HG03039 (cell line): ENCODE results near the gene HDAC7.

ENCODE experiments used
- ATAC-seq: cut with Tn5 transposase; IDR thresholded peaks from one replicate; pipeline ENCODE4 v1.9.1; 2021; ENCODE audit warnings: mild to moderate bottlenecking, moderate library complexity; ENCODE audit not compliant: unreplicated experiment

Gene HDAC7

DNA sequence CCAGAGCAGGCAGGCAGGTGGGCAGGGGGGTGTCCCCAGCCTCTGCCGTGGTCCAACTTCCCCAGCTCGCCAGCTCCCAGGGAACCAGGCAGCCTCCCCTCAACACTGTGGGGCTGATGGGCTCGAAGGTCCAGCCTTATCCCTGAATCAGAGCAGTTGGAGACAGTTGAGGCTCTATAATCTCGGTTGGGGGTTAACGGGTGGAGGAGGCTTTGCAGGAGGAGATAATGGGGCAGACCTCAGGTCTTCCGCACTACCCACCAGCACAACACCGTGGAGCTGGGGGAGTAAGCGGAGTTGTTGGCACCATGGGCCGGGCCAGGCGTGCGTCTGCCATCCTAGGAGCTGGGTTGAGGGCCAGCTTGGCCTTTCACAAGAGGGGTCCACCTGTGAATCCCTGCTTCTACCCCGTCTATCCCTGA, 13.9 kb upstream of the HDAC7 start:
- no peak for ATAC-seq

GRCh38 chr12:47832263-47832933, 12.7 kb upstream of the HDAC7 start:
- no peak for ATAC-seq

GRCh38 chr12:47829584-47829983, 9.9 kb upstream of the HDAC7 start:
- no peak for ATAC-seq

DNA sequence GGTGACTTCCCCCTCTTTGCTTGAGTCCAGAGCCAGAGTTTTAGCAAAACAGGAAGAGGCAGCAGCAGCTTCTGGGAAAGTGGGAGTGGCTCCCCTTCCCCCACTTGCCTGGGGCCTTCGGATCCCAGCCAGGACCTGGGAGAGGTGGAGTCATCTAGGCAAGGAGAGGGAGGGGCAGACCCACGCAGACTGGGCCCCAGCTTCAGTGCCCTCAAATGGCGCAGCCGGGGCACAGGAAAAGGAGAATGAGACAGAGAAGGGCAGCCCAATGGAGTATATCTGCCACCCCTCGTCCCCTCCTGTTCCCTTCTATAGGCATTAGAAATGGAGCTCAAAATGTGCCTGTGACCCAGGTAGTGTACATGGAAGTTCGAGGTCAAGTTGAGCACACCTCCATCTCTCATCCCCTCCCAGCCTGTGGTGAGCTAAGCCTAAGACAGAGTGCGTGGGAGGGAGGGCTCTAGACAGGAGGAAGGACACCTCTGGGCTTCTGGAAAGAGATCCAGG, 9.3 kb upstream of the HDAC7 start:
- ATAC-seq, result no peak

DNA sequence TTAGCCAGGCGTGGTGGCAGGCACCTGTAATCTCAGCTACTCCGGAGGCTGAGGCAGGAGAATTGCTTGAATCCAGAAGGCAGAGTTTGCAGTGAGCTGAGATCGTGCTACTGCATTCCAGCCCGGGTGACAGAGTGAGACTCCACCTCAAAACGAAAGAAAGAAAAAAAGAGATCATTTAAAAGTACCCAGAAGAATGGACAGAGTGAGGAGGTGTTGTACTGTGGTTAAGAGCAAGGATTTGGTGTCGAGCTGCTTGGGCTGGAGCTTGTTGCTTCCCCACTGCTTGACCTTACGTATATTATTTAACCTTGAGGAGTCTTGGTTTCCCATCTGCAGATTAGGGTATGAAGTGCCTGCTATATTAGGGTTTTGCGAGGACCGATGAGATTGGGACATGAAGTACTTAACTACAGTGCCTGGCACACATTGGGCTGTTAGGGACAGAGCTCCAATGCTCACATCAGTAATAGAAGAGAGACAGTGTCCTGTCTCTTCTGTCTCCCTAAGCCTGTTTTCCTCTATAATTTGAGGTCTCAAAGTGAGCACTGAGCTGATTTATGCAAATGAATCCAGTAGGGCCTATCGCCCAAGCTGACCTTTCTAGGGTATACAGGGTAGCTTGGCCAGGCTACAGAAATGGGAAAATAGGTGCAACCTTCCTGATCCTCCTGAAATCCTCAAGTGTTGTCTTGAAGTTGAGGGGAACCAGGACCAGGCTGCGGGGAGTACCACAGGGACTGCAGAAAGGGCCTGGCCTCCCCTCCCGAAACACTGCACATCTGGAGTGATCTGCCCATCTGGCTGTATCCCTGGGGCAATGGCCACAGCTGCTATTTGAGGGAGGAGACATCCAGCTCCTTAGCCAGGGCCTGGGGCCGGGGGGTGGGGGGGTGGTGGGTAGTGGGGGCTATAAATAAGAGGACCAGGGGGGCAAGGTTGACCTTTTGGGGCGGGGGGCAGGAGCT, 8.6 kb upstream of the HDAC7 start:
- ATAC-seq, result no peak

GRCh38 chr12:47825173-47825639, 5.5 kb upstream of the HDAC7 start:
- ATAC-seq, result no peak

DNA sequence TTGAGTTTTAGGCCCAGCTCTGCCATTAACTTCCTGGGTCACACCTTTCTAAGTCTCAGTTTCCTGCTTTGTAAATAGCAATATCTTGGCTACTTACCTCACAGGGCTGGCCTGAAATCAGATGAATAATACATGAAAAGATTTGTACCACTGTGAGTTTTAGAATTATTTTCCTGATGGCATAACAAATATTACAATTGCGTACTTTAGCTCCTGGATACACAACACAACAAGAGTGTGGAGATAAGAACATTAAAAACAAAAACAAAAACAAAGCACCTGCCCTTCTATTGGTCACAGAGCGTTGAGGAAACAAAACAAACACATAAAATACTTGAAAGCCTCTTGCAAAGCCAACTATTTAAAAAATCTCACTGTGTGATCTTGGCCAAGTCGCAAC, 4.9 kb upstream of the HDAC7 start:
- ATAC-seq, result no peak

GRCh38 chr12:47824198-47824597, 4.5 kb upstream of the HDAC7 start:
- ATAC-seq, result no peak

GRCh38 chr12:47823422-47824086, 3.9 kb upstream of the HDAC7 start:
- ATAC-seq, result no peak

GRCh38 chr12:47822863-47823262, 3.2 kb upstream of the HDAC7 start:
- no peak for ATAC-seq

- no peak for ATAC-seq
These were observed 2.7 kb upstream of the HDAC7 start for GRCh38 chr12:47822401-47822800.

GRCh38 chr12:47821346-47821706, 1.6 kb upstream of the HDAC7 start:
- ATAC-seq, result no peak

- ATAC-seq, result no peak
These were observed 1.1 kb upstream of the HDAC7 start for GRCh38 chr12:47820631-47821345.

DNA sequence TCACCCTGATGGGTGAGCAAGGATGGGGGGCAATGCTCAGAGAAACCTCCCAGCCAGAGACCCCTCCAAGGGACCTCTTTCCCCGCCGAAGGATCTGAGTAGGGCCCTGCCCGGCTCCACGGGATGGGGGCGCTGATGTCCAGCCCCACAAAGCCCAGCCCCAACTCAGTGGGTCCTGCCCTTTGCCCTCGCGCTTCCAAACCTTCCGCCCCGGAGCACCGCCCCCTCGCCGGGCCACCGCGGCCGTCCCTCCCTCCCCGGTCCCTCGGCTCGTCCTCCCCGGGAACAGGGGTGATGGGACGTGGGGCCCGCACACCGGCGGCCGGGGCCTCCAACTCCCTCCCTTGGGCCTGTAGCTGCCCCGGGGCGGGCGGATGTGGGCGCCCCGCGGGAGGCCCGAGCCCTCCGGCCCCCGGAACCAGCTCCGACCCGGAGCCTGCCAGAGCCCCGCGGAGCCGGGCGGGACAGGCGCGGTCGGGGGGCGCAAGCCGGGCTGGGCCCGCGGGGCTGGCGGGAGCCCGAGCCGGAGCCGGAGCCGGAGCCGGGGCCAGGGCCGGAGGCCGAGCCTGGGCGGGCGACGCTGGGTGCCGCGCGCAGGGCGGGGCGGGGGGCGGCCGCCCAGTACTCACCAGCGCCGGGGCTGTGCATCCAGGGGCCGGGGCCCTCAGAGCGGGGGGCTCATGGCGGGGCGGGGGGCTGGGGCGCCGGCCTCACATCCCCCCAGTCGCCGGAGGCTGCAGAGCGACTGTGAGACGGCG, 386 bp downstream of the HDAC7 start:
- ATAC-seq, result peak; percentile 35

DNA sequence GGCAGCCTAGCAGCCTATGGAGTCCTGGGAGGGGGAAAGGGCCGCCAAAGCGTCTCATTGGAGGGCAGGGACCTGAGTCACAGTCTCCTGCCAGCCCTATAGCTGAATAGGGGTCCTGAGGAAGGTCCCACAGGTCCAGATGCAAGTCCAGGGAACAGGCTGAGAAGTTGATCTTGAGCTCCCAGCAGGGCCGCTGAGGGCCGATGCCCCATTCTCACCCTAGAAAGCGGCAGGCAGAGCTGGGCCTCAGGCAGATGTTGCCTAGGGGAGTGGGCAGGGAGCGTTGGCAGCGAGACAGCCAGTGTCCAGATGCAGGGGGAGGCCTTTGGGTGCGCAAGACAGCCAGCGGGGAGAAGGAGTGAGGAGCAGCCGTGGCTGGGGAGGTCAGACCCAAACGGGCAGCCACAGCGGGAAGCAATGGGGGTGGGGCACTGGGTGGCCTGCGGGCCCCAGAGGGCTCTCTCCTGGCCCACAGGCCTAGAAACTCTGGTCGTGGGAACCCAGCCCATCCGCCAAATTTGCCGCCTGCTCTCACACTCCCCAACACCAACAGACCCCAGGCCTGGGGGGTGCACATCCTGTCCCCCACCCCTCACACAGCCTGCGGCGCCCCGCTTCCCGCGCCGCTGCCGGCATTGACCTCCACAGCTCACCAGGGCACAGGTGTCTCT, 1.1 kb downstream of the HDAC7 start:
- peak; percentile 3 for ATAC-seq

- no peak for ATAC-seq
These were observed 1.7 kb downstream of the HDAC7 start for GRCh38 chr12:47818007-47818376.

GRCh38 chr12:47817272-47818006, 2.3 kb downstream of the HDAC7 start:
- ATAC-seq, result no peak

DNA sequence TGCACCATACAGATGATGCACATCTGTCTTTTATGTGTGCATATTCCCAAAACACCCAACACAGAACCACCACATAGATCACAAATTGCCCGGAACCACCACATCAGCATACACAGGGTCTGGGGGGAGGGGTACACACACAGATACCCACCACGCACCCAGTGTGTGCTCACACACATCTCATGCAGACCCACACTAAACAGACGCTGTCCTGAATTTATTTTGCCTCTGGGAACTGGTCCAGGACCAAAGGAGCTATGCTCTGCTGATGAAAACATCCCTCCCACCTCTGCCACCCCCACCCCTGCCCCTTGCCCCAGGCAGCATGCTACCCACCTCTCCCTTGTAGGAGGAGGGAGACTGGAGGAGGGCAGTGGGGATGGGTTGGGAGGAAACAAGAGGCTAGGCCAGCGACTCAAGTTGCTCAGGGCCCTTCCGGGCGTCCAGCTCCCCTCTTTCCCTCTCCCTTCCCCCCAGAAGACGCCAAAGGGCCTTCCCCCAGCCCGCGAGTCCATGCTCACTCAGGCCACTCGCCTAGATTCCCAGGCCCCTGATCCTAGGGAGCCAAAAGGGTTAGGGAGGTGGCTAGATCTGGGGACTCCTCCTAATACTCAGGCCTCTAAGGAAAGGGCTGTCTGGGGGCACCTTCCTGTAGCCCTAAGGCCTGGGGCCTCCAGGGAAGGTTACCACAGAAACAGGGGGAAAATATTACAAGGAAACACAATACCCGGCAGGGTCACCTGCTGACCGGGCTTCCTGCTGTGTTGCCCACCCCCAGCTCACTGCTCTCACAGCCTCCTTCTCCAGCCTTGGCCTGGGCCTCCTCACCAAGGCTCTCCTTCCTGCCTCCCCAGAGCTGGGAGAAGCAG, 3.1 kb downstream of the HDAC7 start:
- no peak for ATAC-seq
